K562 (cell line): ENCODE measurements around the gene HYI. TPM values are rescaled to one million over a fixed set of nuclear protein-coding genes. Genes with fewer than 3 reads are reported as not detected.

Experiments
- ATAC-seq: fragments of 200-7000 bp; cut with Tn5 transposase; 3 replicates; pipeline ENCODE4 v1.9.1; 2020; ENCODE audit warnings: moderate library complexity
- BruUV-seq: library from RNA; stranded (reverse); fragments of 400-500 nt; replicated peaks from 2 replicates; lab custom pipeline; 2021; lab: Mats Ljungman, UMichigan
- CTCF ChIA-PET: fragments of 300-600 bp; formaldehyde crosslinking; extraction: SDS; loops from one replicate; lab custom pipeline; 2021; ENCODE audit warnings: low intra/inter-chr PET ratio; lab: Yijun Ruan, JAX
- POLR2A ChIA-PET: fragments of 300-600, 350-650 bp; sonication (Branson Sonifier 250); formaldehyde crosslinking; extraction: SDS; loops from one replicate; lab custom pipeline; 2021; ENCODE audit warnings: antibody characterized with exemption, inconsistent platforms; lab: Yijun Ruan, JAX
- DNase-seq, 4 experiments: peaks; one replicate each; pipeline versions ENCODE4 v3.0.0 to v3.0.0-alpha.2; 2011 to 2018; ENCODE audit warnings: low spot score in 3 of 4, mixed read lengths in 3 of 4; ENCODE audit errors: extremely low read depth in 1 of 4
- FAIRE-seq: peaks from 2 replicates; lab custom pipeline; 2011; peaks lifted over from hg19 to GRCh38; lab: Jason Lieb, UNC
- H2AFZ ChIP-seq: 2 replicates; pipeline ENCODE4 v1.6.0; 2011; ENCODE audit warnings: low read depth, low read length, control low read depth, inconsistent platforms
- H3K27ac ChIP-seq: fragments of 200-600 bp; 3 replicates; pipeline ENCODE4 v1.8.0; 2011; ENCODE audit warnings: low read depth, mild to moderate bottlenecking, control low read depth, inconsistent platforms, low read length, moderate library complexity, mixed read lengths; ENCODE audit errors: extremely low read depth
- H3K27me3 ChIP-seq, 2 experiments: fragments of 300-600 bp in 1 of 2; 2 replicates in 1 of 2; 3 replicates in 1 of 2; pipeline versions ENCODE4 v1.6.0 to v1.8.0; 2011; ENCODE audit warnings: inconsistent platforms in 2 of 2, low read length in 2 of 2, mild to moderate bottlenecking in 1 of 2, mixed read lengths in 1 of 2, moderate library complexity in 1 of 2; ENCODE audit not compliant: control insufficient read depth in 2 of 2, insufficient read depth in 2 of 2
- H3K36me3 ChIP-seq: fragments of 300-600 bp; 3 replicates; pipeline ENCODE4 v1.8.0; 2011; ENCODE audit warnings: mild to moderate bottlenecking, low read length, inconsistent platforms; ENCODE audit not compliant: control insufficient read depth, insufficient read depth
- H3K4me1 ChIP-seq, 2 experiments: fragments of 200-600 bp in 1 of 2; replicated peaks in 1 of 2; 2 replicates in 1 of 2; 3 replicates in 1 of 2; pipeline versions ENCODE4 v1.5.1 to v1.8.0; 2011; ENCODE audit warnings: inconsistent platforms in 2 of 2, low read length in 2 of 2, mild to moderate bottlenecking in 1 of 2, mixed read lengths in 1 of 2, moderate library complexity in 1 of 2; ENCODE audit not compliant: control insufficient read depth in 2 of 2, insufficient read depth in 2 of 2
- H3K4me2 ChIP-seq: 2 replicates; pipeline ENCODE4 v1.6.1; 2011; ENCODE audit warnings: low read length, control low read depth, inconsistent platforms, mixed read lengths; ENCODE audit not compliant: insufficient read depth
- H3K4me3 ChIP-seq: fragments of 200-600 bp; sonication (generic), shearing (Covaris generic); 2 replicates; pipeline ENCODE4 v1.5.1; 2016; ENCODE audit warnings: control low read depth, inconsistent platforms
- H3K79me2 ChIP-seq: fragments of 200-600 bp; 3 replicates; pipeline ENCODE4 v1.8.0; 2011; ENCODE audit warnings: low read length, inconsistent platforms; ENCODE audit not compliant: control insufficient read depth, insufficient read depth
- H3K9ac ChIP-seq, 2 experiments: 2 replicates each; pipeline versions ENCODE4 v1.6.0 to v1.6.1; 2011; ENCODE audit warnings: low read depth in 2 of 2, low read length in 2 of 2, control low read depth in 1 of 2, inconsistent platforms in 1 of 2, mild to moderate bottlenecking in 1 of 2, mixed read lengths in 1 of 2; ENCODE audit not compliant: insufficient read depth in 1 of 2
- H3K9me1 ChIP-seq: one replicate; pipeline ENCODE4 v1.6.0; 2011; ENCODE audit warnings: inconsistent platforms, mild to moderate bottlenecking, low read length, moderate library complexity; ENCODE audit not compliant: control insufficient read depth, insufficient read depth
- H3K9me3 ChIP-seq: replicated peaks from 2 replicates; pipeline ENCODE4 v1.5.1; 2011; ENCODE audit warnings: low read depth, low read length, inconsistent platforms; ENCODE audit not compliant: control insufficient read depth, insufficient read depth
- H4K20me1 ChIP-seq: replicated peaks from 2 replicates; pipeline ENCODE4 v1.6.1; 2011; ENCODE audit warnings: low read length, inconsistent platforms, mixed read lengths; ENCODE audit not compliant: control insufficient read depth, insufficient read depth
- CGGBP1 ChIP-seq: fragments of 250-450 bp; sonication (Bioruptor Pico); IDR thresholded peaks from 2 replicates; pipeline ENCODE4 v1.9.0; 2021; ENCODE audit warnings: mild to moderate bottlenecking
- CHD4 ChIP-seq: fragments of 200-600 bp; sonication (generic); IDR thresholded peaks from 3 replicates; pipeline ENCODE4 v1.6.1; 2012; ENCODE audit warnings: low read depth, mild to moderate bottlenecking, mixed read lengths, low read length, inconsistent platforms; ENCODE audit not compliant: insufficient read depth, insufficient replicate concordance, poor library complexity, severe bottlenecking
- CREB3 ChIP-seq: fragments of 450-650 bp; conservative IDR thresholded peaks from 2 replicates; pipeline ENCODE4 v1.6.1; 2016; ENCODE audit warnings: missing genetic modification characterization, low read depth, mild to moderate bottlenecking, missing compliant biosample characterization, moderate library complexity
- DLX4 ChIP-seq: fragments of 250-450 bp; sonication (Bioruptor Pico); IDR thresholded peaks from 2 replicates; pipeline ENCODE4 v1.6.1; 2021; ENCODE audit warnings: mild to moderate bottlenecking
- ETV6 ChIP-seq, 3 experiments: fragments of 150-350 bp in 1 of 3; sonication (generic) in 1 of 3; formaldehyde crosslinking in 1 of 3; IDR thresholded peaks; 2 replicates each; pipeline versions ENCODE4 v1.6.1 to v1.8.0; 2014 to 2022; ENCODE audit warnings: borderline replicate concordance in 2 of 3, low read depth in 2 of 3, antibody characterized with exemption in 1 of 3, low read length in 1 of 3, mild to moderate bottlenecking in 1 of 3, missing genetic modification reagents in 1 of 3
- HDAC1 ChIP-seq, 2 experiments: fragments of 450-650 bp; IDR thresholded peaks; 2 replicates each; pipeline ENCODE4 v1.6.1; 2016 to 2017; ENCODE audit warnings: inconsistent platforms in 1 of 2, mild to moderate bottlenecking in 1 of 2, moderate library complexity in 1 of 2
- MYBL2 ChIP-seq, 2 experiments: fragments of 450-650 bp in 1 of 2; sonication (generic) in 1 of 2; formaldehyde crosslinking in 1 of 2; IDR thresholded peaks; 2 replicates each; pipeline versions ENCODE4 v1.6.1 to v1.8.1; 2017 to 2022; ENCODE audit warnings: borderline replicate concordance in 1 of 2, inconsistent platforms in 1 of 2, low read depth in 1 of 2, mild to moderate bottlenecking in 1 of 2, missing genetic modification reagents in 1 of 2, moderate library complexity in 1 of 2
- NFYB ChIP-seq: IDR thresholded peaks from 2 replicates; pipeline ENCODE4 v1.6.1; 2011; ENCODE audit warnings: mild to moderate bottlenecking, moderate library complexity; ENCODE audit not compliant: insufficient read length; ENCODE audit errors: extremely low read depth
- POLR2H ChIP-seq: IDR thresholded peaks from 2 replicates; pipeline ENCODE4 v1.6.1; 2016; ENCODE audit warnings: missing genetic modification characterization, low read depth, mild to moderate bottlenecking, control low read depth, missing compliant biosample characterization, moderate library complexity
- POLR3G ChIP-seq: IDR thresholded peaks from 2 replicates; pipeline ENCODE4 v1.6.1; 2011; ENCODE audit not compliant: insufficient read length, insufficient replicate concordance; ENCODE audit errors: extremely low read depth
- PTTG1 ChIP-seq: fragments of 450-650 bp; IDR thresholded peaks from 2 replicates; pipeline ENCODE4 v1.6.1; 2016; ENCODE audit warnings: low read depth, mild to moderate bottlenecking, missing genetic modification characterization, missing compliant biosample characterization
- THAP7 ChIP-seq: fragments of 250-450 bp; sonication (Bioruptor Pico); IDR thresholded peaks from 2 replicates; pipeline ENCODE4 v1.5.0; 2021
- ZBTB34 ChIP-seq: fragments of 250-450 bp; sonication (Bioruptor Pico); IDR thresholded peaks from 2 replicates; pipeline ENCODE4 v1.8.0; 2021; ENCODE audit warnings: mild to moderate bottlenecking, moderate library complexity
- ZNF707 ChIP-seq: fragments of 250-450 bp; sonication (Bioruptor Pico); conservative IDR thresholded peaks from 2 replicates; pipeline ENCODE4 v1.8.0; 2022; ENCODE audit warnings: inconsistent platforms, mild to moderate bottlenecking, moderate library complexity
- ZNF77 ChIP-seq: fragments of 250-450 bp; sonication (Bioruptor Pico); IDR thresholded peaks from 2 replicates; pipeline ENCODE4 v1.5.0; 2020
- WGBS: fragments of 100-300 bp; shearing (Covaris generic); methylation state at CpG from one replicate; pipeline ENCODE4 v1.1.6; 2016; ENCODE audit warnings: low coverage, mixed read lengths; ENCODE audit not compliant: insufficient coverage; ENCODE audit errors: missing lambda C conversion rate; 5-methylcytosine and 5-hydroxymethylcytosine counted together
- in situ Hi-C: fragments of 300-500 bp; cut with MboI; formaldehyde crosslinking; loops from 4 replicates; pipeline ENCODE4 v1.15.0; 2018; ENCODE audit warnings: inconsistent platforms, mixed read lengths
- intact Hi-C: fragments of 100-400 bp; cut with micrococcal nuclease; formaldehyde crosslinking; loops from 2 replicates; pipeline ENCODE4 v1.14.2; 2022
- polyA plus RNA-seq, 8 experiments: library from polyadenylated mRNA; depleted of rRNA in 4 of 8; stranded (reverse) in 5 of 8; unstranded in 3 of 8; fragments of >200 nt; fragmentation: Nextera tagmentation in 2 of 8; fragmentation: Illumina TruSeq in 1 of 8; extraction: Ambion mirVana in 2 of 8; extraction: Trizol in 1 of 8; gene quantifications; 2 replicates each; pipeline versions ENCODE4 v1.2.1 to v1.2.3, GENCODE V29; 2011 to 2014; ENCODE audit warnings: inconsistent platforms in 1 of 8, missing spikeins in 1 of 8
- total RNA-seq, 7 experiments: library from RNA; depleted of rRNA in 6 of 7; stranded (reverse); fragments of >200 nt in 6 of 7; fragmentation: Illumina TruSeq in 2 of 7; extraction: Trizol in 2 of 7; gene quantifications; 2 replicates each; pipeline versions ENCODE4 v1.2.1 to v1.2.3, GENCODE V29; 2011 to 2021; ENCODE audit warnings: low replicate concordance in 1 of 7

HYI gene
- total and polyA plus RNA-seq, 9 of the 15 experiments (the other 6 are each of a cell fraction or from before 2014, with no cell fraction given): 0.04 to 4.1 (median 1.4) TPM; not detected in 1

- BruUV-seq: no TSS peak
- Histone ChIP-seq H3K36me3 (peaks cover 31% of the 10 kb centered on the region; the same call in 2 of the 3 replicates), H3K27ac (no peak overlapping the region), H3K79me2 (no peaks in the 10 kb centered on the region), H3K4me1 (no peaks in the 10 kb centered on the region), H3K9me3 (no peaks in the 10 kb centered on the region), H4K20me1 (no peaks in the 10 kb centered on the region), H3K4me3 (no peak overlapping the region), H3K4me2 (no peak overlapping the region), H3K27me3 (no peaks in the 10 kb centered on the region), H3K9me1 (no peaks in the 10 kb centered on the region), H3K9ac (no peak overlapping the region), H2AFZ (no peak overlapping the region)
- intact Hi-C loops (no loop called here), in situ Hi-C loops (no loop called here)
- WGBS: 46% methylated on average over 3 of the region's 3 CpGs
- DNase-seq (no peak), ATAC-seq (no peak), FAIRE-seq (no peak)
- ChIA-PET CTCF (no interaction called here), POLR2A (interaction anchor here (1.1 to 1.3 kb wide), 2 partner anchors 14 to 23 kb away, joined by 3 to 5 read pairs; no protein-coding TSS in a partner anchor)
- TF ChIP-seq THAP7 (CRISPR knock-in tag): no peak
- TF ChIP-seq ETV6 (IDR thresholded peaks at IDR 0.05; ENCODE audit: borderline replicate concordance in 1 of 2, low read depth in 2 of 2, low read length in 1 of 2): no peak
- TF ChIP-seq ETV6 (CRISPR knock-in tag; IDR thresholded peaks at IDR 0.05; ENCODE audit: borderline replicate concordance): no peak
- TF ChIP-seq ZBTB34 (CRISPR knock-in tag): no peak
- no peak for TF ChIP-seq DLX4 (CRISPR knock-in tag)
- no peak for TF ChIP-seq MYBL2 (IDR thresholded peaks at IDR 0.05; ENCODE audit: low read depth)
- no peak for TF ChIP-seq MYBL2 (CRISPR knock-in tag; IDR thresholded peaks at IDR 0.05; ENCODE audit: borderline replicate concordance)
- TF ChIP-seq NFYB: no peak
- no peak for TF ChIP-seq CGGBP1 (CRISPR knock-in tag)
- no peak for TF ChIP-seq ZNF707 (CRISPR knock-in tag)
- TF ChIP-seq CREB3 (tag): no peak
- no peak for TF ChIP-seq ZNF77 (CRISPR knock-in tag)
- no peak for TF ChIP-seq PTTG1
- no peak for TF ChIP-seq CHD4
- TF ChIP-seq HDAC1 (IDR thresholded peaks at IDR 0.05): no peak
- no peak for TF ChIP-seq POLR3G
- no peak for TF ChIP-seq POLR2H
Measured at GRCh38 chr1:43438006-43438405, 15.7 kb downstream of the HYI start.
